ENCODE measurements around the gene LIMS2. TPM values are rescaled to one million over a fixed set of nuclear protein-coding genes. Genes with fewer than 3 reads are reported as not detected.

The LIMS2 gene
- total RNA-seq, 6 experiments from 2014 or later: 47.8 to 65.0 (median 59.1) TPM

DNA sequence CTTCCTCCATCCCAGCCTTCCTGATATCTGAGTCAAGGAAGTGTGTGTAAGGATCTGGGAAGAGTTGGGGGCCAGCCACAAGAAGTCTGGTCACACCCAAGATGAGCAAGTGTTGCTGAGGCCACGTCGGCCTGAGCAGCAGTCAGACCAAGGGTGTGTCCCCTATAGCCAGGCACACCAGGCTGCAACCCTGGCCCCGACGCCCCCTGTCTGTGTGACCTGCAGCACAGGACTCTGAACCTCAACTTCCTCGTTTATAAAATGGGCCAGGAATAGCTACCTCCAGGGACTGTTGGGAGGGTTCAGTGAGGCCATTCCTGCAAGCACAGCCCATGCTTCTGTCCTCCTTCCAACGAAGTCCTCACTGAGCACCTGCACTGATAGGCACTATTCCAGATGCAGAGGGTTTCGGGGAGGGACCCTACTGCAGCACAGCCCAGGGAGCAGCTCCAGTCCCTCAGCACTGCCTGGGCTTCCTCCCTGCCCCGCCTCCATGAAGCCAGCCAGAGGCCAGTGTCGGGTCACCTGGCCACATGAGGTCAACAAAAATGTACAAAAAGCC is 13.3 kb downstream of the LIMS2 start:
- H3K36me3 Mint-ChIP-seq (ENCODE audit: low read depth): peaks cover 14% of the 10 kb centered on the region
- no peak overlapping the region for H3K27ac Mint-ChIP-seq
- no peak overlapping the region for H3K4me3 Mint-ChIP-seq
- H3K9me3 Mint-ChIP-seq: no peaks in the 10 kb centered on the region
- peaks cover 6% of the 10 kb centered on the region; the same call in 1 of the 2 replicates for H3K27me3 Mint-ChIP-seq (ENCODE audit: insufficient read depth)
- DNase-seq: no peak
- TF ChIP-seq, protein P1, sequence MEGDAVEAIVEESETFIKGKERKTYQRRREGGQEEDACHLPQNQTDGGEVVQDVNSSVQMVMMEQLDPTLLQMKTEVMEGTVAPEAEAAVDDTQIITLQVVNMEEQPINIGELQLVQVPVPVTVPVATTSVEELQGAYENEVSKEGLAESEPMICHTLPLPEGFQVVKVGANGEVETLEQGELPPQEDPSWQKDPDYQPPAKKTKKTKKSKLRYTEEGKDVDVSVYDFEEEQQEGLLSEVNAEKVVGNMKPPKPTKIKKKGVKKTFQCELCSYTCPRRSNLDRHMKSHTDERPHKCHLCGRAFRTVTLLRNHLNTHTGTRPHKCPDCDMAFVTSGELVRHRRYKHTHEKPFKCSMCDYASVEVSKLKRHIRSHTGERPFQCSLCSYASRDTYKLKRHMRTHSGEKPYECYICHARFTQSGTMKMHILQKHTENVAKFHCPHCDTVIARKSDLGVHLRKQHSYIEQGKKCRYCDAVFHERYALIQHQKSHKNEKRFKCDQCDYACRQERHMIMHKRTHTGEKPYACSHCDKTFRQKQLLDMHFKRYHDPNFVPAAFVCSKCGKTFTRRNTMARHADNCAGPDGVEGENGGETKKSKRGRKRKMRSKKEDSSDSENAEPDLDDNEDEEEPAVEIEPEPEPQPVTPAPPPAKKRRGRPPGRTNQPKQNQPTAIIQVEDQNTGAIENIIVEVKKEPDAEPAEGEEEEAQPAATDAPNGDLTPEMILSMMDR (IDR thresholded peaks at IDR 0.05): no peak
- H3K4me1 Mint-ChIP-seq (ENCODE audit: low read depth): peaks cover 27% of the 10 kb centered on the region

DNA sequence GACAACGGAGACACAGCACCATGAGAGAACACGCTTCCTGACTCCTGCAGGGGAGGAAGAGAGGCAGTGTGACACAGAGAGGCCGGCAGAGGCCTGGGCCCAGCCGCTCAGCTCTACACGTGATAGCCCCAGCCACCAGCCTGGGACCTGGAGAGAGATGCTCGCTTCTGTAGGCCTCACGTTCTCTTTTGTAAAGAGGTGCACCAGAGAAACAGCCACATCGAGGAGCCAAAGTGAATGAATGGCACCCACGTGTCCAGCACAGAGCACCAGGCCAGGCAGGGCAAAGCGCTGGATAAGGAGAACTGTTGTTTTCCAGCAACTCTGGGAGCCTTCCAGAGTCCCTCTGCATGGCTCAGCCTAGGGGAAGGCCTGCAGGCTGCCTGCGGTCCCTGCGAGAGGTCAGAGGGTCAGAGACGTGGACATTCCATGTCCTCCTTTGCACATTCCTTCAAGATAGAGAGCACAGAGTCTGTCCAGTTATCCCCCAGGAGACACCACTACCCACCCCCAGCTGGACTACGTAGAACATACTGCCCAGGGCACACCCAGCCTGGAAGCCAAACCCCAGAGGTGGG is 14.2 kb downstream of the LIMS2 start:
- Mint-ChIP-seq H3K4me1 (ENCODE audit: low read depth) (peaks cover 21% of the 10 kb centered on the region), H3K36me3 (ENCODE audit: low read depth) (peaks cover 14% of the 10 kb centered on the region)

DNA sequence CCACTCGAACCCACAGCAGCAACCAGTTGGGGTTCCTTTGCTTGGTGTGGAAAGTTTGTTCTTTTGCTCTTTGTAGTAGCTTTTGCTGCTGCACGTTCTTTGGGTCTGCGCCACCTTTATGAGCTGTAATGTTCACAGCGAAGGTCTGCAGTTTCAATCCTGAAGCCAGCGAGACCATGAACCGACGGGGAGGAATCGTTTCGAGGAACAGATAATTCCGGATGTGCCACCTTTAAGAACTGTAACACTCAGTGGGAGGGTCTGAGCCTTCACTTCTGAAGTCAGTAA is 15.1 kb downstream of the LIMS2 start:
- Mint-ChIP-seq H3K27me3 (ENCODE audit: insufficient read depth) (peaks cover 6% of the 10 kb centered on the region; the same call in 1 of the 2 replicates), H3K4me3 (no peak overlapping the region), H3K36me3 (ENCODE audit: low read depth) (peaks cover 14% of the 10 kb centered on the region), H3K4me1 (ENCODE audit: low read depth) (peaks cover 21% of the 10 kb centered on the region), H3K9me3 (no peaks in the 10 kb centered on the region), H3K27ac (no peak overlapping the region)
- DNase-seq: no peak
- TF ChIP-seq, protein P1 (IDR thresholded peaks at IDR 0.05): no peak

More for the DNA sequence above, 14.2 kb downstream of the LIMS2 start:
- Mint-ChIP-seq H3K9me3 (no peaks in the 10 kb centered on the region), H3K27ac (0 out of 2 replicates have a peak overlapping the region, but pooled peaks have one; percentile 29), H3K4me3 (no peak overlapping the region), H3K27me3 (ENCODE audit: insufficient read depth) (peaks cover 6% of the 10 kb centered on the region; the same call in 1 of the 2 replicates)
- no peak for DNase-seq
- TF ChIP-seq, protein P1 (IDR thresholded peaks at IDR 0.05): no peak

GRCh38 chr2:127659408-127660290 is 15.7 kb downstream of the LIMS2 start:
- Mint-ChIP-seq H3K9me3 (no peaks in the 10 kb centered on the region), H3K27ac (no peak overlapping the region), H3K4me1 (ENCODE audit: low read depth) (peaks cover 21% of the 10 kb centered on the region), H3K27me3 (ENCODE audit: insufficient read depth) (peaks cover 6% of the 10 kb centered on the region; the same call in 1 of the 2 replicates), H3K4me3 (no peak overlapping the region), H3K36me3 (ENCODE audit: low read depth) (peaks cover 14% of the 10 kb centered on the region)
- TF ChIP-seq, protein P1 (IDR thresholded peaks at IDR 0.05): no peak
- DNase-seq: no peak

GRCh38 chr2:127658641-127659407 is 16.5 kb downstream of the LIMS2 start:
- no peak overlapping the region for H3K27ac Mint-ChIP-seq
- no peak for DNase-seq
- peaks cover 6% of the 10 kb centered on the region; the same call in 1 of the 2 replicates for H3K27me3 Mint-ChIP-seq (ENCODE audit: insufficient read depth)

More at GRCh38 chr2:127658641-127659407, 16.5 kb downstream of the LIMS2 start:
- TF ChIP-seq, protein P1 (IDR thresholded peaks at IDR 0.05): no peak
- no peak overlapping the region for H3K4me3 Mint-ChIP-seq
- H3K9me3 Mint-ChIP-seq: no peaks in the 10 kb centered on the region
- peaks cover 21% of the 10 kb centered on the region for H3K4me1 Mint-ChIP-seq (ENCODE audit: low read depth)
- H3K36me3 Mint-ChIP-seq (ENCODE audit: low read depth): peaks cover 14% of the 10 kb centered on the region
